Ovary (tissue), 9 donors: ENCODE data around the gene FBXL20. TPM values are rescaled to one million over a fixed set of nuclear protein-coding genes. Genes with fewer than 3 reads are reported as not detected.

Source experiments
- DNase-seq, 5 donors: peaks; one replicate each; pipeline ENCODE4 v3.0.0-alpha.2; 2019 to 2020
- H3K27ac ChIP-seq, 2 donors: fragments of 200-600 bp; one replicate each; pipeline versions ENCODE4 v1.5.1 to v1.8.0; 2019 to 2022
- H3K27me3 ChIP-seq: fragments of 200-600 bp; one replicate; pipeline ENCODE4 v1.8.0; 2022
- H3K36me3 ChIP-seq: fragments of 200-600 bp; sonication (generic); one replicate; pipeline ENCODE4 v1.5.1; 2019
- H3K4me1 ChIP-seq: one replicate; pipeline ENCODE4 v1.8.1; 2013; ENCODE audit warnings: mild to moderate bottlenecking, moderate library complexity; ENCODE audit not compliant: insufficient read depth
- H3K4me3 ChIP-seq: fragments of 200-600 bp; sonication (generic); one replicate; pipeline ENCODE4 v1.5.1; 2017
- H3K9me3 ChIP-seq, 2 donors: fragments of 200-600 bp in 1 of 2; sonication (generic) in 1 of 2; one replicate each; pipeline versions ENCODE4 v1.5.1 to v1.8.1; 2013 to 2019; ENCODE audit warnings: mild to moderate bottlenecking in 1 of 2, moderate library complexity in 1 of 2
- CTCF ChIP-seq, 3 donors: fragments of 450-650 bp in 2 of 3; fragments of 200-600 bp in 1 of 3; IDR thresholded peaks; one replicate each; pipeline versions ENCODE4 v1.5.1 to v1.8.0; 2016 to 2022; ENCODE audit warnings: antibody characterized with exemption in 3 of 3, mild to moderate bottlenecking in 1 of 3
- EP300 ChIP-seq: sonication (generic); formaldehyde crosslinking; IDR thresholded peaks from one replicate; pipeline ENCODE4 v1.6.1; 2017; ENCODE audit warnings: antibody characterized with exemption
- POLR2A ChIP-seq: fragments of 450-650 bp; IDR thresholded peaks from one replicate; pipeline ENCODE4 v1.6.1; 2017; ENCODE audit warnings: antibody characterized with exemption, mild to moderate bottlenecking, moderate library complexity
- WGBS, 3 donors: extraction: QIAGEN DNeasy Blood & Tissue Kit in 1 of 3; methylation state at CpG; one replicate each; pipeline versions ENCODE4 v1.1.5 to v1.1.7; 2013 to 2017; 5-methylcytosine and 5-hydroxymethylcytosine counted together
- intact Hi-C, 4 donors: fragments of 100-400 bp; cut with DNase I; formaldehyde crosslinking; loops; one replicate each; pipeline versions ENCODE4 v1.11.0 to v1.15.1; 2022 to 2023
- polyA plus RNA-seq, 2 donors: library from polyadenylated mRNA; stranded (reverse); fragments of 200-250 nt in 1 of 2; fragments of 350-450 nt in 1 of 2; fragmentation: Illumina TruSeq in 1 of 2; extraction: RNeasy Lipid Tissue Mini Kit (QIAGEN cat#74804) in 1 of 2; gene quantifications; one replicate each; pipeline ENCODE4 v1.2.3, GENCODE V29; 2013 to 2014
- total RNA-seq, 7 donors: library from RNA; depleted of rRNA in 2 of 7; stranded (reverse); fragments of >200 nt in 2 of 7; fragmentation: NEBNext Ultra II Directional in 3 of 7; extraction: Animal tissue kit (Norgen Biotek cat#: 25700) in 3 of 7; gene quantifications; one replicate each; pipeline versions ENCODE4 v1.1.0 to v1.2.4, GENCODE V29; 2016 to 2023
- donor health status: DM: no; HTN: no; CAD: no; lungs with moderate emphysema.
- donor health status: DM: no; HTN: no; CAD: no.
- donor health status: Bipolar disorder and iron deficiency.
- donor health status: DM: yes; HTN: yes; CAD: no.
- donor health status: DM: no; HTN: no; CAD: no.
- donor health status: DM: yes; HTN: yes; CAD: no.

FBXL20 gene
- total and polyA plus RNA-seq, 9 donors: 4.7 to 25.2 (median 16.6) TPM

- WGBS, 3 donors: 1 to 3% (median 3%) methylated on average over 55 to 68 of the region's 68 CpGs
- Histone ChIP-seq H3K27me3 (no peaks in the 10 kb centered on the region), H3K27ac (no peak overlapping the region), H3K9me3 (no peaks in the 10 kb centered on the region), H3K36me3 (no peaks in the 10 kb centered on the region), H3K4me3 (peak overlapping the region; percentile 42), H3K4me1 (peaks cover 2% of the 10 kb centered on the region)
- DNase-seq: no peak
- intact Hi-C loops: loop anchor here in 1 of 4 donors (10.0 kb wide), 1 partner anchor 840 kb away; the partner anchor contains the start of gene THRA
- no peak for TF ChIP-seq EP300
- TF ChIP-seq CTCF (IDR thresholded peaks at IDR 0.05): no peak
- TF ChIP-seq POLR2A: no peak
These were observed 176.6 kb downstream of the FBXL20 start for GRCh38 chr17:39224778-39225307.

- DNase-seq: no peak
- no peak overlapping the region for H3K4me3 ChIP-seq
- no peak overlapping the region for H3K27ac ChIP-seq
- intact Hi-C loops: loop anchor here in 1 of 4 donors (10.0 kb wide), 1 partner anchor 841 kb away; the partner anchor contains the start of gene THRA
- H3K9me3 ChIP-seq: no peaks in the 10 kb centered on the region
- no peaks in the 10 kb centered on the region for H3K27me3 ChIP-seq
- H3K36me3 ChIP-seq: no peaks in the 10 kb centered on the region
- TF ChIP-seq CTCF (IDR thresholded peaks at IDR 0.05) (no peak), EP300 (no peak), POLR2A (no peak)
- 30 to 36% (median 34%) methylated on average over 33 of the region's 33 CpGs for WGBS, 3 donors
- H3K4me1 ChIP-seq: peaks cover 2% of the 10 kb centered on the region
These were observed 177.3 kb downstream of the FBXL20 start for GRCh38 chr17:39223907-39224777.

- H3K4me3 ChIP-seq: no peak overlapping the region
- WGBS, 3 donors: 83 to 84% (median 84%) methylated on average over 9 of the region's 9 CpGs
- H3K9me3 ChIP-seq: no peaks in the 10 kb centered on the region
- intact Hi-C loops: loop anchor here in 1 of 4 donors (10.0 kb wide), 1 partner anchor 842 kb away; the partner anchor contains the start of gene THRA
- TF ChIP-seq POLR2A (no peak), CTCF (IDR thresholded peaks at IDR 0.05) (no peak), EP300 (no peak)
- no peaks in the 10 kb centered on the region for H3K36me3 ChIP-seq
- DNase-seq: no peak
- peaks cover 2% of the 10 kb centered on the region for H3K4me1 ChIP-seq
- no peaks in the 10 kb centered on the region for H3K27me3 ChIP-seq
- no peak overlapping the region for H3K27ac ChIP-seq
These were observed 178.3 kb downstream of the FBXL20 start for GRCh38 chr17:39222866-39223834.

GRCh38 chr17:39222151-39222550 lies 179.3 kb downstream of the FBXL20 start:
- no peaks in the 10 kb centered on the region for H3K36me3 ChIP-seq
- no peak for DNase-seq
- intact Hi-C loops: loop anchor here in 1 of 4 donors (10.0 kb wide), 1 partner anchor 843 kb away; the partner anchor contains the start of gene THRA
- H3K27ac ChIP-seq: no peak overlapping the region
- 85 to 95% (median 86%) methylated on average over 7 of the region's 7 CpGs for WGBS, 3 donors
- no peak overlapping the region for H3K4me3 ChIP-seq
- peaks cover 2% of the 10 kb centered on the region for H3K4me1 ChIP-seq
- no peaks in the 10 kb centered on the region for H3K9me3 ChIP-seq
- H3K27me3 ChIP-seq: no peaks in the 10 kb centered on the region
- TF ChIP-seq CTCF (IDR thresholded peaks at IDR 0.05): no peak
- no peak for TF ChIP-seq EP300
- no peak for TF ChIP-seq POLR2A
